Effector CD8-positive, alpha-beta T cell (primary cell): ENCODE results near the gene UVRAG.
"Not testable (repeated sequence)": the region's sequence is repeated elsewhere in the genome, so short reads cannot be mapped to it uniquely, and the experiment has no call there.

Experiments
- DNase-seq: peaks from one replicate; lab custom pipeline; 2025; lab: John Stamatoyannopoulos, UW

Gene UVRAG

GRCh38 chr11:75955443-75955842 lies 140.4 kb downstream of the UVRAG start:
- DNase-seq: no peak

DNA sequence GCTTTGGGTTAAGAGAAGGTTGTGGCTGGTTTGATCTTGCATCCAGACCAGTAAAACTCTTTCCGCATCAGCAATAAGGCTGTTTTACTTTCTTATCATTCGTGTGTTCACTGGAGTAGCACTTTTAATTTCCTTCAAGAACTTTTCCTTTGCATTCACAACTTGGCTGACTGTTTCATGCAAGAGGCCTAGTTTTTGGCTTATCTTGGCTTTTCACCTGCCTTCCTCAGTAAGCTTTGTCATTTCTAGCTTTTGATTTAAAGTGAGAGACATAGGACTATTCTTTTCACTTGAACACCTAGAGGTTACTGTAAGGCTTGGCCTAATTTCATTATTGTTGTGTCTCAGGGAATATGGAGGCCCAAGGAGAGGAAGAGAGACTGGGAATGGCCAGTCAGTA lies 144.5 kb downstream of the UVRAG start:
- no peak for DNase-seq

DNA sequence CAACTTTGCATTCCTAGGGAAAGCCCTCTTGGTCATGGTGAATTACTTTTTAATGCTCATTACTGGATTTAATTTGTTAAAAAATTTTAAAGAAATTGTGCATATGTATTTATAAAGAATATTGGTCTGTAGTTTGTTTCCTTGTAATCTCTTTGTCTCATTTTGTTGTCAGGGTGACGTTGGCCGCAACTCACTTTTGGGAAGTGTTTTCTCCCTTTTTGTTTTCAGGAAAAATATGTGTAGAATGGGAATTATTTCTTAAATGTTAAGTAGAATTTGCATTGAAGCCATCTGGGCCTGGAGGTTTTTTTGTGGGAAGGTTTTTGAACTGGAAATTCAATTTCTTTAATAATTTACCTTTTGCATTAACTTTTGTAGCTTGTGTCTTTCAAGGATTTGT lies 149.1 kb downstream of the UVRAG start:
- no peak for DNase-seq

DNA sequence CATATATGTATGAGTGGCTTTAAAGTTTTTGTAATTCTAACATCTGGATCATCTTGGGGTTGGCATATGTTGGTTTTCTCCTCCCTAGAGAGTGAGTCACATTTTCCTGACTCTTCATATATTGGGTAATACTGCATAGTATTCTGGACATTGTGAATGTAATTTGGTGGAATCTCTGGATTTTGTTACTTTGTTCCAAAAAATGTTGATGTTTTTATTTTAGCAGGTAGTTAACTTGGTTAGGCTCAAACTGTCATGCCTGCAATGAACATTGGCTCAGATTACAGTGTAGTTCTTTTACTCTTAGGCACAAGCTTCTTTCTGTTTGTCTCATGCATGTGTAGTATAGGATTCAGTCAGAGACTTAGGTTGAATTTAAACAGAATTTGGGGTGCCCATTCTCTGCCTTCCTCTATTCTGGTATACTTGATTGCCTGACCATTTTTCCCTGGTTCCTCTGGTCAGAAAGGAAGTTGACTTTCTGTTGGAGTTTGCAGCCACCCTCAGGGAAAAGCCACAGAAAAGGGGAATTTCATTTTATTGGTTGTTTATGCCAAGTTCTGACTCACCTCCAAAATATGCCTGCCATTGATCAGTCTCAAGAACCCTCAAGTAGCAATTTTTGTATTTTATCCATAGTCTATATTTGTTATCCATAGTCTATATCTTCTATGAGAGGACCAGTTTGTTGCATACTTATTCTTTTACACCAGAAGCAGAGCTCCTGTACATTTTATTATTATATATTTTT lies 151.7 kb downstream of the UVRAG start:
- DNase-seq: no peak

GRCh38 chr11:75968021-75968625 lies 153.1 kb downstream of the UVRAG start:
- no peak for DNase-seq

- DNase-seq: no peak
Measured at GRCh38 chr11:75969626-75970308, 154.8 kb downstream of the UVRAG start.

GRCh38 chr11:75973710-75974109 lies 158.7 kb downstream of the UVRAG start:
- not testable (repeated sequence) for DNase-seq

GRCh38 chr11:75979075-75979474 lies 164.1 kb downstream of the UVRAG start:
- DNase-seq: not testable (repeated sequence)

DNA sequence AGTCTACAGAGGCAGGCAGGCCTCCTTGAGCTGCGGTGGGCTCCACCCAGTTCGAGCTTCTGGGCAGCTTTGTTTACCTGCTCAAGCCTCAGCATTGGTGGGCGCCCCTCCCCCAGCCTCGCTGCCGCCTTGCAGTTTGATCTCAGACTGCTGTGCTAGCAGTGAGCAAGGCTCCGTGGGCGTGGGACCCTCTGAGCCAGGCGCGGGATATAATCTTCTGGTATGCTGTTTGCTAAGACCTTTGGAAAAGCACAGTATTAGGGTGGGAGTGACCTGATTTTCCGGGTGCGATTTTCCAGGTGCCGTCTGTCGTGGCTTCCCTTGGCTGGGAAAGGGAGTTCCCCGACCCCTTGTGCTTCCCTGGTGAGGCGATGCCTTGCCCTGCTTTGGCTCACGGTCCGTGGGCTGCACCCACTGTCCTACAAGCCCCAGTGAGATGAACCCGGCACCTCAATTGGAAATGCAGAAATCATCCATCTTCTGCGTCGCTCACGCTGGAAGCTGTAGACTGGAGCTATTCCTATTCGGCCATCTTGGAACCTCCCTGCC lies 164.5 kb downstream of the UVRAG start:
- not testable (repeated sequence) for DNase-seq

- no peak for DNase-seq
Measured at GRCh38 chr11:75980031-75980430, 165.0 kb downstream of the UVRAG start.

DNA sequence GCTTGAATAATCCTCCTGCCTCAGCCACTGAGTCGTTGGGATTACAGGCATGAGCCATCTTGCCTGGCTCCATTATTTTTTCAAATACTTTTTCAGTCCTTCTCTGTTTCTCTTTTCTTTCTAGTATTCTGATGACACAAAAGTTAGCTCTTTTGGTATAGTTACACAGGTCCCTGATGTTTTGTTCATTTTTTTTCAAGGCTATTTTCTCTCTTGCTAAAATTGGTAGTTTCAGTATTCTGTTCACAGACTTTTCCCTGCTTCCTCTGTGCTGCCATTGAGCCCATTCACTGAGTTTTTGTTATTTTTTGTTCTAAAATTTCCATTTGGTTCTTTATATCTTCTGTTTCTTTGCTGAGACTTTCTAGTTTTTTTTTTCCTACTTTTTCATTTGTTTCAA lies 166.5 kb downstream of the UVRAG start:
- no peak for DNase-seq

DNA sequence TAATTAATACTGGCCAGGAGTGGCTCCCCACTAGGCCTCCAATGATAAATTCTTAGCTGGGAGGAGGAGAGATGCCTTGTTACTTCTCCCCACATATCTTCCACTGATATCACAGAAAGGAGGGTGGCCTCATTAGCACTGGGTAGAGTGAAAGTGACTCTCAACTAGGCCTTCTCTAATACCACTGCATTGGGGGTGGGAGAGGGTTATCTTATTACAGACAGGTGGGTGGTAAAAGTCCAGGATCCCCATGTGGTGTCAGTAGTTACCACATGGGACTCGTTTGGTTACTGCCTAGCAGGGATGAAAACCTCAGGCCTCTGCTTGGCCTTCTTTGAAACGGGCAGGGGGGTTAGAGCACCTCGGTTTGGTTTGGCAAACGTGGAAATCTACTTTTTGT lies 167.3 kb downstream of the UVRAG start:
- no peak for DNase-seq

- DNase-seq: no peak
Measured at GRCh38 chr11:75986966-75987365, 172.0 kb downstream of the UVRAG start.

- DNase-seq: no peak
Measured at GRCh38 chr11:75993126-75993525, 178.1 kb downstream of the UVRAG start.

GRCh38 chr11:75994616-75995015 lies 179.6 kb downstream of the UVRAG start:
- no peak for DNase-seq

DNA sequence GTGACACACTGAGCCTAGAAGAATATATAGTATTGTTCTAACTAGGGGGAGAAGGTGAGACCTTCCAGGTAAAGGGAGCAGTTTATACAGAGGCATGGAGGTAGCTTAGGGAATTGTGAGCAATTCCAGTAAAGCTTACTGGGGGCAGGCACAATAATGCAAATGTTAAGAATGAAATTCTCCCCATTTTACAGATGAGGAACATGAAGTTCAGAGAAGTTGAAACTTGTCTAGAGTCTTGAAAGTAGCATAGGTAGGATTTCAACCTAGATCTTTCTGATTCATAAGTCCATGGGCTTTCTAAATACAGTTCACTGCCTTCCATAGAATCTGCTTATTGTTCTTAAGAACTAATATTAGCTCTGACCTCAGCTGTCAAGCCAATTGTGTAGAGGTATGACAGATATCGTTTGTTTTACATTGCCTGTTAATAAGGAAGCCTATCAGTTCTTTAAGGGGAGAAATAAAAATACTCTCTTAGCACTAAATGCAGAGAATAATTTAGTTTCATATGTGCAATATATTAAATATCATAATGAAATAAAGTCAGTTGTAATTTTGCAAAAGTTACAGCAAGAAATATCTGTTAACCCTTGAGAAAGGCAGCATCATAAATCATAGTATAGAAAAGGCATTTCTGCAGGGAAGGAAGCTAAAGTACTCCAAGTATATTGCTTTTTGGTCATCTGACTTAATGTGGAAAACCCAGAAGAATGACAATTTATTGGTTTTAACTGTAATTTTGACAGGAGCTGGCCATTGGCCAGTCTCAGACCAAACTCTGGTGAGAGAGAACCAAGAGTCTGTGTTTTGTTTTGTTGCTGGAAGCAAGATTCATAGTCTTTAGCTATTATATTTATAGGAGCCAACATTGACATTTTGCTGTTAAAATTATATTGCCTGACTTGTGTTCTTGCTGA lies 181.8 kb downstream of the UVRAG start:
- no peak for DNase-seq

- DNase-seq: no peak
Measured at GRCh38 chr11:76004400-76004799, 189.4 kb downstream of the UVRAG start.

DNA sequence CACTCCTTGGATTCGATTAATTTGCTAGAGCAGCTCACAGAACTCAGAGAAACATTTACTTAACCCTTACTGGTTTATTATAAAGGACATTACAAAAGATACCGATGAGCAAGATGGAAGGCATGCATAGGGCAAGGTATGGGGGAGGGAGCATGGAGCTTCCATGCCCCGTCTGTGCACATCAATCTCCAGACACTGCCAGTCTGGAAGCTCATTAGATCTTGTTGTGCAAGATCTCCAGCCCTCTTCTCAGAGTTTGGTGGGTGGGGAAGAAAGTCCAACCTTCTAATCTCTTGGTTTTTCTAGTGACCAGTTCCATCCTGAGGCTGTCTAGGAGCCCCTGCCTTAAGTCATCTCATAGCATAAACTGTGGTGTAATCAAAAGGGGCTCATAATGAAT lies 190.7 kb downstream of the UVRAG start:
- DNase-seq: no peak

DNA sequence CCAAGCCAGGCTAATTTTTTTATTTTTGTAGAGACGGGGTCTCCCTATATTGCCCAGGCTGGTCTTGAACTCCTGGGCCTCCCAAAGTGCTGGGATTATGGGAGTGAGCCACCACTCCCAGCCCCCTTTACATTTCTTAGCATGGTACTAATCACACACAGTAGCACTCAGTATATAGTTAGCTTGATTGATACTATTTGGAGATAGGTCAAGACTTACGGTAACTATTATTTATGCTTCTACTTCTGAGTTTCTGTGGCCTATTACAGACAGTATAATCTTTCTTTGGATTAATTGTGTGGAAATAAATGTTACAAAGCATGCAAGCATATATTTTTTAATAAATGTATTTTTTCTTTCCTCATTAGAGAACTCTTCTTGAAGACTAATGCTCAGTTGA lies 192.2 kb downstream of the UVRAG start:
- no peak for DNase-seq

DNA sequence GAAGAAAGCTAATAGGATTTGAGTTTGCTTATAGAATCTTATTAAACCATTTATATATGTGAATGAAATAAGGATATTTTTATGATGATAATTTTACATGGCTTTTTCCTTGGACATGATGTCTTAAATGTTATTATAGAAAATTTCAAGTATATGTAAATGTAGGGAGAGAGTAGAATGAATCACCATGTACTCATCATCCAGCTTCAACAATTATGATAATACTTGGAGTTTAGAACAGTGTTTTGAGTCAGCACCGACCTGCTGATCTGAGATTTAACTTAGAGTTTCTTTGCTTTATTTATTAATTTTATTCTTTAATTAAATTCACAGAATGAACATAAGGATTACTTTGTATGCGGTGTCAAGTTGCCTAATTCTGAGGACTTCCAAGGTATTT lies 193.5 kb downstream of the UVRAG start:
- no peak for DNase-seq

DNA sequence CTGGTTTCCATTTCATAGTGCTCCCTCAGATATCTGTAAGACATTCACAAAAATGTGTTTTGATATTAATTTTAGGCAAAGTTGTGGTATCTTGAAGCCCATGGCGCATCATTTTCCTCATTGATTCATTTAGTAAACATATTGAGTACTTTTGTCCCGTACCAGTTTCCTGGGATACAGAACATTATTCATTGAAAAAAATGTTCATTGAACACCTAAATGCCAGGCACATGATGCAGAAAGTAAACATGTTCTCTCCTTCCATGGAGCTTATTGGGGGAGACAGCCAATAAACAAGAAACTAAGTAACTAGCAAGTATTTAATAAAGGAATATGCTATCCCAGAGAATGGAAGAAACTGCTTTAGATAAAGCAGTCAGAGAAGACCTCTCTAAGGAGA lies 195.0 kb downstream of the UVRAG start:
- DNase-seq: no peak

- DNase-seq: no peak
Measured at GRCh38 chr11:76013526-76013925, 198.5 kb downstream of the UVRAG start.
